SU-DHL-6 (cell line): ENCODE results near the gene HIPK4.

ENCODE experiments used
- EZH2phosphoT487 ChIP-seq: fragments of 200-600 bp; sonication (generic), shearing (Covaris generic); conservative IDR thresholded peaks from 2 replicates; pipeline ENCODE4 v1.6.1; 2018; ENCODE audit warnings: mild to moderate bottlenecking, antibody characterized with exemption, low read length, moderate library complexity, mixed read lengths
- TF ChIP-seq, protein P1 (sequence below): fragments of 200-600 bp; sonication (generic); IDR thresholded peaks from one replicate; pipeline ENCODE4 v1.5.1; 2017; ENCODE audit warnings: antibody characterized with exemption, mild to moderate bottlenecking, low read length, moderate library complexity; ENCODE audit not compliant: insufficient read depth, poor library complexity, severe bottlenecking

DNA sequence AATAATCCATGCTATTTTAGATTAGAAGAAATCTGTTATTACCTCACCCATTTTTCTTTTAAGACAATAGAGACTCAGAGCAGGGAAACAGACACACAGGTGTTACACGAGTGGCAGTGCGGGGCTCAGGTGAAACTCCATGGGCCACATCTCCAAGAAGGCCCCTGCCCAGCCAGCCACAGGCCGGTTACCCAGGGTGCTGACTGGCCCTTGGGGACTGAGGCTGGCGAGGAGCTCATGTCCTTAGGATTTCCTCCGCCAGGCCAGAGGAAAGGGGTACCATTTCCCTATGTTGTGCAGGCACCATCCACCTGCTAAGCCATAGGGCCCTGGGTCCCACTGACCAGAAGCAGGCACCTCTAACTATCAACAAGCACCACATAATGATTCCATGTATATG is 52.4 kb downstream of the HIPK4 start:
- TF ChIP-seq, protein P1, sequence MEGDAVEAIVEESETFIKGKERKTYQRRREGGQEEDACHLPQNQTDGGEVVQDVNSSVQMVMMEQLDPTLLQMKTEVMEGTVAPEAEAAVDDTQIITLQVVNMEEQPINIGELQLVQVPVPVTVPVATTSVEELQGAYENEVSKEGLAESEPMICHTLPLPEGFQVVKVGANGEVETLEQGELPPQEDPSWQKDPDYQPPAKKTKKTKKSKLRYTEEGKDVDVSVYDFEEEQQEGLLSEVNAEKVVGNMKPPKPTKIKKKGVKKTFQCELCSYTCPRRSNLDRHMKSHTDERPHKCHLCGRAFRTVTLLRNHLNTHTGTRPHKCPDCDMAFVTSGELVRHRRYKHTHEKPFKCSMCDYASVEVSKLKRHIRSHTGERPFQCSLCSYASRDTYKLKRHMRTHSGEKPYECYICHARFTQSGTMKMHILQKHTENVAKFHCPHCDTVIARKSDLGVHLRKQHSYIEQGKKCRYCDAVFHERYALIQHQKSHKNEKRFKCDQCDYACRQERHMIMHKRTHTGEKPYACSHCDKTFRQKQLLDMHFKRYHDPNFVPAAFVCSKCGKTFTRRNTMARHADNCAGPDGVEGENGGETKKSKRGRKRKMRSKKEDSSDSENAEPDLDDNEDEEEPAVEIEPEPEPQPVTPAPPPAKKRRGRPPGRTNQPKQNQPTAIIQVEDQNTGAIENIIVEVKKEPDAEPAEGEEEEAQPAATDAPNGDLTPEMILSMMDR, result no peak
- TF ChIP-seq EZH2phosphoT487, result no peak
